HepG2 (cell line): ENCODE data around the gene MUCL3. TPM values are rescaled to one million over a fixed set of nuclear protein-coding genes. Genes with fewer than 3 reads are reported as not detected.

Experiments
- ARNT ChIP-seq: fragments of 450-650 bp; IDR thresholded peaks from 2 replicates; pipeline ENCODE4 v1.6.1; 2017
- DDIT3 ChIP-seq: sonication (generic); formaldehyde crosslinking; IDR thresholded peaks from 2 replicates; pipeline ENCODE4 v1.4.0; 2020; ENCODE audit warnings: mild to moderate bottlenecking, missing genetic modification reagents
- FOSL1 ChIP-seq: sonication (generic); formaldehyde crosslinking; IDR thresholded peaks from 2 replicates; pipeline ENCODE4 v1.9.0; 2021; ENCODE audit warnings: missing genetic modification reagents, borderline replicate concordance
- GMEB1 ChIP-seq: sonication (generic); formaldehyde crosslinking; IDR thresholded peaks from 2 replicates; pipeline ENCODE4 v1.5.1; 2020; ENCODE audit warnings: missing genetic modification reagents, mild to moderate bottlenecking, borderline replicate concordance
- IRF2 ChIP-seq: IDR thresholded peaks from 2 replicates; pipeline ENCODE4 v1.6.1; 2018; ENCODE audit warnings: missing genetic modification reagents, missing compliant biosample characterization
- ISL2 ChIP-seq: sonication (generic); formaldehyde crosslinking; IDR thresholded peaks from 2 replicates; pipeline ENCODE4 v1.5.0; 2020; ENCODE audit warnings: missing genetic modification reagents
- MAFK ChIP-seq, 2 experiments: IDR thresholded peaks in 1 of 2; conservative IDR thresholded peaks in 1 of 2; 2 replicates each; pipeline ENCODE4 v1.6.1; 2011; ENCODE audit warnings: improper control_type of control experiment in 2 of 2, low read length in 2 of 2
- MIXL1 ChIP-seq: IDR thresholded peaks from 2 replicates; pipeline ENCODE4 v1.6.1; 2016
- NR2C2 ChIP-seq: sonication (generic); formaldehyde crosslinking; IDR thresholded peaks from 2 replicates; pipeline ENCODE4 v1.4.0; 2020; ENCODE audit warnings: missing genetic modification reagents, mild to moderate bottlenecking, moderate library complexity, borderline replicate concordance
- PHB2 ChIP-seq: fragments of 450-650 bp; IDR thresholded peaks from 2 replicates; pipeline ENCODE4 v1.6.1; 2018; ENCODE audit not compliant: partially characterized antibody
- REXO4 ChIP-seq: sonication (generic); formaldehyde crosslinking; IDR thresholded peaks from 2 replicates; pipeline ENCODE4 v1.8.0; 2022; ENCODE audit warnings: missing genetic modification reagents, mild to moderate bottlenecking, borderline replicate concordance
- SAP130 ChIP-seq: IDR thresholded peaks from 2 replicates; pipeline ENCODE4 v1.6.1; 2016; ENCODE audit warnings: low read depth
- SIN3A ChIP-seq: IDR thresholded peaks from 2 replicates; pipeline ENCODE4 v1.6.1; 2011; ENCODE audit warnings: low read depth, mild to moderate bottlenecking, control low read depth, low read length, borderline replicate concordance
- THAP9 ChIP-seq: sonication (generic); formaldehyde crosslinking; IDR thresholded peaks from 2 replicates; pipeline ENCODE4; 2020; ENCODE audit warnings: missing genetic modification reagents, mild to moderate bottlenecking, borderline replicate concordance
- THYN1 ChIP-seq: sonication (generic); formaldehyde crosslinking; IDR thresholded peaks from 2 replicates; pipeline ENCODE4 v1.8.1; 2023; ENCODE audit warnings: low read depth, mild to moderate bottlenecking, moderate library complexity, missing genetic modification reagents, borderline replicate concordance
- TMF1 ChIP-seq: sonication (generic); formaldehyde crosslinking; IDR thresholded peaks from 2 replicates; pipeline ENCODE4 v1.8.1; 2022; ENCODE audit warnings: low read depth, missing genetic modification reagents
- USF2 ChIP-seq, 2 experiments: sonication (generic) in 1 of 2; formaldehyde crosslinking in 1 of 2; IDR thresholded peaks; 2 replicates each; pipeline versions ENCODE4 v1.5.1 to v1.6.1; 2011 to 2020; ENCODE audit warnings: borderline replicate concordance in 1 of 2, low read depth in 1 of 2, low read length in 1 of 2, mild to moderate bottlenecking in 1 of 2, missing genetic modification reagents in 1 of 2, moderate library complexity in 1 of 2
- ZBTB42 ChIP-seq: sonication (generic); formaldehyde crosslinking; IDR thresholded peaks from 2 replicates; pipeline ENCODE4 v1.5.0; 2020; ENCODE audit warnings: mild to moderate bottlenecking, missing genetic modification reagents
- ZFP82 ChIP-seq: sonication (generic); formaldehyde crosslinking; IDR thresholded peaks from 2 replicates; pipeline ENCODE4 v1.5.1; 2020; ENCODE audit warnings: mild to moderate bottlenecking, missing genetic modification reagents, borderline replicate concordance
- ZNF234 ChIP-seq: sonication (generic); formaldehyde crosslinking; conservative IDR thresholded peaks from 2 replicates; pipeline ENCODE4 v1.5.1; 2020; ENCODE audit warnings: mild to moderate bottlenecking, missing genetic modification reagents
- ZNF253 ChIP-seq: sonication (generic); formaldehyde crosslinking; IDR thresholded peaks from 2 replicates; pipeline ENCODE4 v1.8.0; 2022; ENCODE audit warnings: mild to moderate bottlenecking, missing genetic modification reagents, borderline replicate concordance
- ZNF367 ChIP-seq: sonication (generic); formaldehyde crosslinking; IDR thresholded peaks from 2 replicates; pipeline ENCODE4 v1.4.0; 2020; ENCODE audit warnings: missing genetic modification reagents, borderline replicate concordance
- ZNF501 ChIP-seq: sonication (generic); formaldehyde crosslinking; IDR thresholded peaks from 2 replicates; pipeline ENCODE4 v1.5.1; 2020; ENCODE audit warnings: mild to moderate bottlenecking, moderate library complexity, missing genetic modification reagents
- ZNF709 ChIP-seq: sonication (generic); formaldehyde crosslinking; IDR thresholded peaks from 2 replicates; pipeline ENCODE4 v1.5.0; 2020; ENCODE audit warnings: mild to moderate bottlenecking, missing genetic modification reagents
- polyA plus RNA-seq, 8 experiments: library from polyadenylated mRNA; depleted of rRNA in 3 of 8; stranded (reverse) in 7 of 8; unstranded in 1 of 8; fragments of >200 nt; fragmentation: Illumina TruSeq in 4 of 8; extraction: Trizol in 4 of 8; gene quantifications; 2 replicates each; pipeline versions ENCODE4 v1.2.1 to v1.2.3, GENCODE V29; 2011 to 2016; ENCODE audit warnings: low read depth in 4 of 8, missing spikeins in 1 of 8, mixed read lengths in 1 of 8; ENCODE audit not compliant: insufficient read depth in 1 of 8
- total RNA-seq, 5 experiments: library from RNA; depleted of rRNA; stranded (reverse); fragments of >200 nt; fragmentation: Illumina TruSeq; extraction: Trizol; gene quantifications; 2 replicates each; pipeline ENCODE4 v1.2.3, GENCODE V29; 2016; ENCODE audit warnings: low read depth in 1 of 5

Gene MUCL3
- total and polyA plus RNA-seq, 2 of the 13 experiments (the other 11 are each of a cell fraction or from before 2014, with no cell fraction given): not detected

GRCh38 chr6:30942338-30943060 lies 1.7 kb downstream of the MUCL3 start (continued):
- no peak for TF ChIP-seq THAP9 (CRISPR knock-in tag)
- TF ChIP-seq USF2 (IDR thresholded peaks at IDR 0.05; ENCODE audit: low read depth, low read length): no peak
- no peak for TF ChIP-seq USF2 (CRISPR knock-in tag; IDR thresholded peaks at IDR 0.05; ENCODE audit: borderline replicate concordance)
- TF ChIP-seq DDIT3 (CRISPR knock-in tag): no peak
- TF ChIP-seq ISL2: no peak
- TF ChIP-seq NR2C2 (CRISPR knock-in tag): no peak
- TF ChIP-seq ZNF709: 0 out of 2 replicates have a peak, but pooled peaks have one; percentile 33
- no peak for TF ChIP-seq TMF1 (CRISPR knock-in tag)
- no peak for TF ChIP-seq ZNF501 (CRISPR knock-in tag)
- no peak for TF ChIP-seq ZBTB42 (CRISPR knock-in tag)
- no peak for TF ChIP-seq ZNF253 (CRISPR knock-in tag)
- TF ChIP-seq GMEB1 (CRISPR knock-in tag): no peak
- TF ChIP-seq PHB2: no peak
- no peak for TF ChIP-seq ZFP82 (CRISPR knock-in tag)
- no peak for TF ChIP-seq REXO4 (CRISPR knock-in tag)
- no peak for TF ChIP-seq ZNF367 (CRISPR knock-in tag)
- TF ChIP-seq ZNF234 (CRISPR knock-in tag): no peak
- TF ChIP-seq MAFK (conservative IDR thresholded peaks at IDR 0.05 in 1 of 2, IDR thresholded peaks at IDR 0.05 in 1 of 2; ENCODE audit: low read length in 2 of 2): no peak
- no peak for TF ChIP-seq IRF2 (CRISPR knock-in tag)
- TF ChIP-seq MIXL1 (CRISPR knock-in tag): no peak
- no peak for TF ChIP-seq SIN3A
- no peak for TF ChIP-seq THYN1 (CRISPR knock-in tag)
- 0 out of 2 replicates have a peak, but pooled peaks have one; percentile 26 for TF ChIP-seq SAP130 (CRISPR knock-in tag)
- no peak for TF ChIP-seq FOSL1 (CRISPR knock-in tag)
- TF ChIP-seq ARNT: no peak
